Urothelium cell line (cell line): Measurements from ENCODE around the gene PRMT6.
"Not testable (repeated sequence)": the region's sequence is repeated elsewhere in the genome, so short reads cannot be mapped to it uniquely, and the experiment has no call there.

Experiments
- DNase-seq: peaks from one replicate; pipeline ENCODE4 v3.0.0; 2011; ENCODE audit warnings: low spot score, mixed read lengths
- FAIRE-seq: peaks from 2 replicates; lab custom pipeline; 2011; peaks lifted over from hg19 to GRCh38; lab: Jason Lieb, UNC

The PRMT6 gene

DNA sequence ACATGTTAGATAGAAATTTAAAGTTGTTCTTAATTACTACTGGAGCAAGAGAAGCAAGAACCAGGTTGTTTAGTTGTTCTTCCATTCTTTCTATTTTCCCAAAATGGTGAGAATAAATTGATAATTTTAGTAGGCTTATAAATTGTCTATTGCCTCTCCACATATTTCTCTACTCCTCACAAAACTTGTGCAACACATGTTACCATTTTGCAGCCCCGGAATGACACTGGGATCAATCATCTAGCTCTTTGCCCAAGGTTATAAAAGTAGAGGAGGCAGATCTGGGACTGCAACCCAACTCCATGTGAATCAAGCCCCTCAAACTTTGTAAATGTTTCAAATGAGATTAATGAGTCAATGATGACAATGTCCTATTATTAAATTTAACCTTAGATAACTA is 34.9 kb downstream of the PRMT6 start:
- DNase-seq (no peak), FAIRE-seq (no peak)

DNA sequence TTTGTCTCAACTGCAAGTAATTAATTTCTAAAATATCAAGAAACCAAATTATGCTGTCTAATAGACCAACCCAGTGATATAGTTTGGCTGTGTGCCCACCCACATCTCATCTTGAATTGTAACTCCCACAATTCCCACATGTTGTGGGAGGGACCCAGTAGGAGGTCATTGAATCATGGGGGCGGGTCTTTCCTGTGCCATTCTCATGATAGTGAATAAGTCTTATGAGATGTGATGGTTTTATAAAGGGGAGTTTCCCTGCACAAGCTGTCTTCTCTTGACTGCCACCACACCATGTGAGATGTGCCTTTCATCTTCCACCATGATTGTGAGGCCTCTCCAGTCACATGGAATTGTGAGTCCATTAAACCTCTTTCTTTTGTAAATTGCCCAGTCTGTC is 36.9 kb downstream of the PRMT6 start:
- not testable (repeated sequence) for FAIRE-seq, DNase-seq

DNA sequence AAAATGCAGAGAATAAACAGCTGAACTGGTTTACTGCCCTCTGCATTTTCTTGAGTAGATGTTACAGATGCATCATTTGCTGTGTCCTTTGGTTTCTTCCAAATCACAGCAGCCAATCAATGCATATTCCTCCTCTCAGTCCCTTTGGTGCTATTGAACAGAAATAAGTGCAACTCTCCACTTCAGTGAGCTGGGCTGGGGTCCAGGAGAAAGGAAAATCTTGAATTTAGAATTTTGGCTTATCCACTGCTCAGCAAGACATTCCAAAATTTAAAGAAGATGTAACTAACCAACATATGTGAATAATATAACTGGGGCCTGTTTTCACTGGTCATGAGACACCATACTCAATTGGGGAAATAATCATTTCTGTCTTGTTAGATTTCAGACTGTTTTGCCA is 39.2 kb downstream of the PRMT6 start:
- FAIRE-seq = no peak
- DNase-seq = no peak

DNA sequence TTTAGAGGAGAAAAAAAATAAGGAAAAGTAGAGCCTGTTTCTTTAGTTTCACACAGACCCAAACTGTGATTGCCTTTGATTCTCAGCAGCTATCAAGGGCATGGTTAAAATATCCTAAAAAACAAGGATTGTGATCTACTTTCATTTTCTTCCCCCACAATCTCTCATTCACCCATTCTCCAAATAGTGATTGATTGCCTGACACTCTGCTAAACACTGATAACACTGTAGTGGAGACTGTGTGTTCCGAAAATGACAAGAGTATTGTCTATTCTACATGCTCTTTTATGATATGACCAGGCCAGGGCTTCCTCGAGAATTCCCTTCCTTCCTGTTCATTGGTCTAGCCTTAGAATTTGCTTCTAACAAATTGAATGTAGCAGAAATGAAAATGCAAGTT is 40.2 kb downstream of the PRMT6 start:
- FAIRE-seq = no peak
- no peak for DNase-seq

DNA sequence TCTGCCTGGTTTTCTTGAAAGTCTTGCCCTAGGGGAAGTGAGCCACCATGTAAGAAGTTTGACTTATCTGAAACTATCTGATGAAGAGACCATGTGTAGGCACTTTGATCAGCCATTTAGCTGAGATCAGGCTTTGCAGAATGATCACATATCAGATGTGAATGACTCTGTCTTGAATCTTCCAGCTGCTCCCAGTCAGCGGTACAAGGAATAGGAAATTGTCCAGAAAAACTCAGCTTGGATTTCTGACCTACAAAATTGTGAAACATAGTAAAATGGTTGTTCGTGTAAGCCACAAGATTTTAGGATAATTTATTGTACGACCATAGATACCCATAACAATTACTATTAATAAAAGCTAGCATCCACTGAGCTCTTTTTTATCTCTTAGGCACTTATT is 42.5 kb downstream of the PRMT6 start:
- FAIRE-seq = no peak
- no peak for DNase-seq

DNA sequence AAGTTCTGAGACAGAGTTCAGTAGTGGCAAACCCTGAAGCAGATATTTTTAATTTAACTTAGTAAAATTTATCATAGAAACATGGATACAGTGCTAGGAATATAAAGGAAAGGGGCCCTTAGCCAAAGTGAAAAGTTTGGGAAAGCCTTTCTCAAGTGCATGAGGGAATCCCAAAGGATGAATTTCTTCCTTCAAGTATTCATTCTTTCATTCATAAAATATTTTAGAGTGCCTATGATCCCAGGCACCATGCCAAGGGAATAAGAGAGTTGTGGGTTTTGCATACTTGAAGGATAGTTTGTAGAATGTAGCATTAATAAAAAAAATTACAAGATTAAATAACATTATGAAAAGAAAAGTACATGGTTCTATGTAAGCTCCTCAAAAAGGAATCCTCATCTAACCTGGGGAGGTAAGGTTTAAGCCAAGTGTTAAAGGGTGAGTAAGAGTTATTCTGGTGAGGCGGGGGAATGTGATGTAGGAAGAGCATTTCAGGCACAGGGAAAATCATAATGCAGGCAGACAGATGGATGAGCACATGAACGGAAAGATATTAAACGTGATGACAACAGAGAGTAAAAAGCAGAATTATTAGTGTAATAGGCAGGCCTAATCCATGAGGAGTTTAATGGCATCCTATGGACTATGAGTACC is 44.0 kb downstream of the PRMT6 start:
- no peak for FAIRE-seq
- no peak for DNase-seq

DNA sequence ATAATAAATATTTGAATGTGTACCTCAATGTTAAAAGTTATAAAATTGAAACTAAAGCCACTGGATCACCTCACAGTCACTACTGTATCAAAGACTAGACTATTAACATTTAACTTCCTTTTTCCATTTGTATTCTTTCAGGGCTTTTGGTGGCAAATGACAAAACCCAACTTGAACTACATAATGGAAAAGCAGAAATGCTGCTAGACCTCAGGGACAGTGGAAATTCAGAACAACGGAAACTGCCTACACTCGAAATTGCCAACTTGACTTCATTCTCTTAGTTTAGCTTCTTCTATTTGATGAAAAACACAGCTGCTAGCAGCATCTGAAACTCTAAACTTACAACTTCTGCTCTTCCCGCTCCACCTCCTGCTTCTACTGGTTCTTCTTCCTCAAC is 49.4 kb downstream of the PRMT6 start:
- FAIRE-seq = no peak
- no peak for DNase-seq
